ENCODE measurements around the gene MYL7. TPM values are rescaled to one million over a fixed set of nuclear protein-coding genes. Genes with fewer than 3 reads are reported as not detected.

Gene MYL7
- total and polyA plus RNA-seq, 8 donors: 0.82 to 5.5 (median 1.2) TPM; not detected in 2

DNA sequence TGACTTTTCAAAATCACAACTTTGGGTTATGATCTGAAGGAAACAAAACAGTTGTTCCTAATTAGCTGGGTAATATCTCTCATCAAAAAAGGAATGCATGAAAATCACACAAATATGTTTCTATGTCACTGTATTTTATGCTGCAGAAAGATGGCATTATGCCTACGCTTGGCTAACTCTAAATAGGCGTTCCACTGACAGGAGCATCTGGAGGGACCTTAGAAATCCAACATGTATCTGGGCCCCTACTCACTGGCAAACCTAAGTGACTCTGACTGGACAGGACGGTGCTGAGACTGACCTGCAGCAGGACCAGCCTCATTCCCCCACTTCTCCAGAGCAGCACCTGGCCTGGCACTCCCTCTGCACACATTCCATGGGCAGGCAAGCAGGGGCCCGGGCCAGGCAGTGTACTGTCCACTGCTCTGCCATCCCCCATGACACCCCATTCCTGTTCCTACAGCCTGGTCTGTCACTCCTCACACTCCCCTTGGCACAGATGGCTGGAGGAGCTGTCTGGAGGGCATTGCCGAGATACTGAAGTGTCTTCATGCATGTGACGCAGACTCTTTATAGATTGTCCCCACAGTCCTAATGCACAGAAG, 2.6 kb upstream of the MYL7 start:
- Histone ChIP-seq H3K36me3 (no peaks in the 10 kb centered on the region), H3K4me3 (no peak overlapping the region), H3K27me3 (peaks cover 12 to 62% of the 10 kb centered on the region in 2 donors), H3K27ac (no peak overlapping the region), H3K4me1 (peaks cover 11 to 14% of the 10 kb centered on the region in 2 donors), H3K9me3 (no peaks in the 10 kb centered on the region)
- ATAC-seq (no peak), DNase-seq (no peak)
- intact Hi-C loops (cut with DNase I): no loop called here
- TF ChIP-seq CTCF (IDR thresholded peaks at IDR 0.05): no peak

- no peak for DNase-seq
- H3K36me3 ChIP-seq: no peaks in the 10 kb centered on the region
- peaks cover 12 to 45% of the 10 kb centered on the region in 2 donors for H3K27me3 ChIP-seq
- intact Hi-C loops (cut with DNase I): no loop called here
- H3K4me3 ChIP-seq: no peak overlapping the region
- H3K9me3 ChIP-seq: no peaks in the 10 kb centered on the region
- H3K4me1 ChIP-seq: peaks cover 10 to 14% of the 10 kb centered on the region in 2 donors
- ATAC-seq: no peak
- no peak overlapping the region for H3K27ac ChIP-seq
- TF ChIP-seq CTCF (IDR thresholded peaks at IDR 0.05): no peak
Measured at GRCh38 chr7:44142028-44142427, 896 bp upstream of the MYL7 start.

- Histone ChIP-seq H3K4me1 (peaks cover 0 to under 1% of the 10 kb centered on the region in 2 donors), H3K27ac (no peak overlapping the region), H3K36me3 (no peaks in the 10 kb centered on the region), H3K9me3 (no peaks in the 10 kb centered on the region), H3K27me3 (peaks cover 6 to 28% of the 10 kb centered on the region in 2 donors), H3K4me3 (no peak overlapping the region)
- intact Hi-C loops (cut with DNase I): no loop called here
- DNase-seq (no peak), ATAC-seq (no peak)
- TF ChIP-seq CTCF (IDR thresholded peaks at IDR 0.05): no peak
Measured at GRCh38 chr7:44140341-44140740, 791 bp downstream of the MYL7 start.

DNA sequence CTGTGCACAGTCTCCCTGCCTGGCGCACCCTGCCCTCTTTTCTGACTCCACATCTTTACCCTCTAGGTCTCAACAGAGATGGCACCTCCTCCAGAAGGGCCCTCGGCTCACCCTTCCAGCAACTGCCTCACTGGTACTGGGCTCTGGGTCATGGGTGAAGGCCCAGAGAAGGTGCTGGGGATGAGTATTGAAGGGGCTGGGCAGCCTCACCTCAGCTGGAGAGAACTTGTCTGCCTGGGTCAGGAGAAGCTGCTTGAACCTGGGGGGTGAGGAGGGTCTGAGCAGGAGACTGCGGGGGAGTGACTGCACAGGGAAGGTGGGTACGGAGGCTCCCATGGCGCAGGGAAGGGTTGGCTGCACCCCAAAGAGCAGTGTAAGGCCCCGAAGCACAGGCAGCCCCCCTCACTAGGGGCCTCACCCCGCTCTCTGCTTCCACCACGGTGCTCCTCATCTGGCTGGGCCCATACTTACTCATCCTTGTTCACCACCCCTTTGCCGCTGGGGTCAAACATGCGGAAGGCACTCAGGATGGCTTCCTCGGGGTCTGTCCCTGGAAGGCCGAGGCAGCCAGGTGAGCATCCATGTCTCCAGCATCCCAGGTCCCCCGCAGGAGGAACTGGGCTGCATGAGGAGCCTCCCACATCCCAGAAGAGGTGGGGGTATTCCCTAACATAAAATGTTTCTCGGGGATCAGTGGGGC, 1.7 kb downstream of the MYL7 start:
- DNase-seq: no peak
- intact Hi-C loops (cut with DNase I): no loop called here

More for the DNA sequence above, 1.7 kb downstream of the MYL7 start:
- H3K9me3 ChIP-seq: no peaks in the 10 kb centered on the region
- H3K4me1 ChIP-seq: no peaks in the 10 kb centered on the region
- no peaks in the 10 kb centered on the region for H3K36me3 ChIP-seq
- ATAC-seq: no peak
- H3K27me3 ChIP-seq: peaks cover 1 to 19% of the 10 kb centered on the region in 2 donors
- no peak overlapping the region for H3K4me3 ChIP-seq
- no peak overlapping the region for H3K27ac ChIP-seq
- TF ChIP-seq CTCF (IDR thresholded peaks at IDR 0.05): no peak
